SK-N-SH treated with all-trans-retinoic acid at 6 μM for 48 hours (cell line): ENCODE measurements around the gene SYNDIG1.

ENCODE experiments used
- ATAC-seq: fragments of 200-7000 bp; cut with Tn5 transposase; 3 replicates; pipeline ENCODE4 v1.9.1; 2020; ENCODE audit warnings: mild to moderate bottlenecking, moderate library complexity
- ARNTL ChIP-seq: fragments of 450-650 bp; formaldehyde crosslinking; IDR thresholded peaks from 2 replicates; pipeline ENCODE4 v1.5.0; 2020; ENCODE audit warnings: low read depth, mild to moderate bottlenecking, moderate library complexity, borderline replicate concordance
- BACH2 ChIP-seq: fragments of 250-450 bp; sonication (Bioruptor Pico); IDR thresholded peaks from 2 replicates; pipeline ENCODE4 v1.9.0; 2021; ENCODE audit warnings: mild to moderate bottlenecking, borderline replicate concordance
- CREB5 ChIP-seq: fragments of 250-450 bp; sonication (Bioruptor Pico); IDR thresholded peaks from 2 replicates; pipeline ENCODE4 v1.5.1; 2020; ENCODE audit warnings: low read depth, mild to moderate bottlenecking, moderate library complexity
- GLIS3 ChIP-seq: fragments of 250-450 bp; sonication (Bioruptor Pico); IDR thresholded peaks from 2 replicates; pipeline ENCODE4 v1.5.0; 2020; ENCODE audit warnings: mild to moderate bottlenecking, moderate library complexity
- ISL1 ChIP-seq: fragments of 250-450 bp; sonication (Bioruptor Pico); IDR thresholded peaks from 2 replicates; pipeline ENCODE4 v2.1.2; 2022; ENCODE audit warnings: mild to moderate bottlenecking, moderate library complexity
- PATZ1 ChIP-seq: fragments of 250-450 bp; sonication (Bioruptor Pico); IDR thresholded peaks from 2 replicates; pipeline ENCODE4 v1.8.0; 2020; ENCODE audit warnings: mild to moderate bottlenecking, moderate library complexity, borderline replicate concordance
- POU6F1 ChIP-seq: fragments of 250-450 bp; sonication (Bioruptor Pico); IDR thresholded peaks from 2 replicates; pipeline ENCODE4 v1.8.0; 2021; ENCODE audit warnings: low read depth, mild to moderate bottlenecking, moderate library complexity, borderline replicate concordance
- RARB ChIP-seq: fragments of 250-450 bp; sonication (Bioruptor Pico); IDR thresholded peaks from 2 replicates; pipeline ENCODE4 v1.8.0; 2021; ENCODE audit warnings: mild to moderate bottlenecking, moderate library complexity
- SNAI2 ChIP-seq: fragments of 250-450 bp; sonication (Bioruptor Pico); IDR thresholded peaks from 2 replicates; pipeline ENCODE4 v1.5.0; 2020; ENCODE audit warnings: mild to moderate bottlenecking, moderate library complexity
- TCF4 ChIP-seq: fragments of 250-450 bp; sonication (Bioruptor Pico); IDR thresholded peaks from 2 replicates; pipeline ENCODE4 v1.8.0; 2021; ENCODE audit warnings: mild to moderate bottlenecking, moderate library complexity, borderline replicate concordance
- TSHZ2 ChIP-seq: fragments of 250-450 bp; sonication (Bioruptor Pico); IDR thresholded peaks from 2 replicates; pipeline ENCODE4 v1.5.0; 2020; ENCODE audit warnings: mild to moderate bottlenecking, moderate library complexity
- ZC3H10 ChIP-seq: fragments of 250-450 bp; sonication (Bioruptor Pico); IDR thresholded peaks from 2 replicates; pipeline ENCODE4 v1.5.1; 2021; ENCODE audit warnings: mild to moderate bottlenecking, moderate library complexity
- ZFP30 ChIP-seq: fragments of 450-650 bp; formaldehyde crosslinking; IDR thresholded peaks from 2 replicates; pipeline ENCODE4 v1.5.0; 2022; ENCODE audit warnings: mild to moderate bottlenecking, moderate library complexity
- ZNF70 ChIP-seq: fragments of 450-650 bp; formaldehyde crosslinking; IDR thresholded peaks from 2 replicates; pipeline ENCODE4 v1.5.0; 2020; ENCODE audit warnings: mild to moderate bottlenecking, moderate library complexity
- ZNF8 ChIP-seq: fragments of 450-650 bp; formaldehyde crosslinking; IDR thresholded peaks from 2 replicates; pipeline ENCODE4 v1.5.0; 2020; ENCODE audit warnings: mild to moderate bottlenecking, moderate library complexity

SYNDIG1 gene

GRCh38 chr20:24492698-24493097, 23.3 kb downstream of the SYNDIG1 start:
- no peak for ATAC-seq
- TF ChIP-seq ZNF70 (CRISPR knock-in tag) (no peak), PATZ1 (CRISPR knock-in tag) (no peak), POU6F1 (CRISPR knock-in tag) (no peak), TCF4 (no peak), ZC3H10 (no peak), ZNF8 (CRISPR knock-in tag) (no peak), ZFP30 (CRISPR knock-in tag) (no peak)
- TF ChIP-seq, all 23 proteins: peak for 0

- ATAC-seq: no peak
- TF ChIP-seq ISL1 (CRISPR knock-in tag) (no peak), CREB5 (no peak), PATZ1 (CRISPR knock-in tag) (no peak), ZFP30 (CRISPR knock-in tag) (no peak)
These were observed 23.8 kb downstream of the SYNDIG1 start for GRCh38 chr20:24493181-24493580.

GRCh38 chr20:24493661-24494459, 24.4 kb downstream of the SYNDIG1 start:
- no peak for ATAC-seq
- TF ChIP-seq POU6F1 (CRISPR knock-in tag) (no peak), ZC3H10 (no peak), GLIS3 (CRISPR knock-in tag) (no peak), ZNF8 (CRISPR knock-in tag) (no peak), BACH2 (CRISPR knock-in tag) (no peak), TCF4 (no peak), TSHZ2 (CRISPR knock-in tag) (no peak), ARNTL (CRISPR knock-in tag) (no peak), RARB (no peak), SNAI2 (CRISPR knock-in tag) (no peak), PATZ1 (CRISPR knock-in tag) (no peak), ISL1 (CRISPR knock-in tag) (no peak)
- TF ChIP-seq, all 23 proteins: peak for 0
